ENCODE data around the gene NPIPB2. TPM values are rescaled to one million over a fixed set of nuclear protein-coding genes. Genes with fewer than 3 reads are reported as not detected.

The NPIPB2 gene
- total RNA-seq, 1 experiment from 2014 or later: 12.5 TPM

- Histone ChIP-seq H4K20me1 (ENCODE audit: control insufficient read depth, insufficient read depth, insufficient read length) (no peaks in the 10 kb centered on the region), H2BK20ac (ENCODE audit: low read depth, low read length, poor library complexity, severe bottlenecking) (no peak overlapping the region), H3K4me2 (ENCODE audit: insufficient read depth, insufficient read length, low read length) (no peak overlapping the region), H2BK12ac (ENCODE audit: insufficient read length, low read depth, low read length) (no peak overlapping the region), H3K14ac (ENCODE audit: insufficient read depth, low read length) (no peak overlapping the region), H3K27me3 (ENCODE audit: insufficient read depth, low read length) (no peaks in the 10 kb centered on the region), H3K27ac (ENCODE audit: insufficient read length, low read depth, low read length) (no peak overlapping the region), H3K23ac (ENCODE audit: insufficient read length, low read depth, low read length) (no peak overlapping the region), H3K9me3 (ENCODE audit: control insufficient read depth, low read depth, low read length) (no peaks in the 10 kb centered on the region), H4K8ac (replicated peaks; ENCODE audit: insufficient read length, low read depth, low read length) (no peak overlapping the region), H4K5ac (ENCODE audit: insufficient read length, low read depth, low read length) (no peak overlapping the region), H3K9ac (ENCODE audit: extremely low read depth, insufficient read length, low read length) (no peak overlapping the region), H3K56ac (ENCODE audit: insufficient read length, low read depth, low read length) (no peak overlapping the region), H3K79me1 (ENCODE audit: insufficient read depth, low read depth, low read length, poor library complexity, severe bottlenecking) (peaks cover 3% of the 10 kb centered on the region), H3K4ac (ENCODE audit: low read depth, low read length) (no peak overlapping the region), H2BK120ac (ENCODE audit: low read depth, low read length, poor library complexity, severe bottlenecking) (no peak overlapping the region), H2AK5ac (ENCODE audit: insufficient read length, low read length) (no peak overlapping the region), H3T11ph (ENCODE audit: low read length) (no peak overlapping the region), H3K18ac (ENCODE audit: insufficient read length, low read depth, low read length) (no peak overlapping the region), H3K79me2 (ENCODE audit: insufficient read depth, low read length) (no peaks in the 10 kb centered on the region), H4K91ac (ENCODE audit: insufficient read length, low read depth, low read length) (no peak overlapping the region), H3K23me2 (ENCODE audit: insufficient read length, low read depth, low read length, poor library complexity, severe bottlenecking) (no peaks in the 10 kb centered on the region), H2BK5ac (ENCODE audit: insufficient read length, low read length) (no peak overlapping the region), H3K4me1 (ENCODE audit: insufficient read depth, low read length) (no peaks in the 10 kb centered on the region), H2BK15ac (ENCODE audit: low read depth, low read length) (no peak overlapping the region), H2AFZ (ENCODE audit: low read length) (no peak overlapping the region)
- WGBS (ENCODE audit: extremely low coverage, insufficient read length, low lambda C conversion rate): no CpG with 5 or more reads among the region's 5 CpGs
- Mint-ChIP-seq H3K4me1 (no peaks in the 10 kb centered on the region), H3K27me3 (ENCODE audit: low read depth) (no peaks in the 10 kb centered on the region), H3K9me3 (no peaks in the 10 kb centered on the region), H3K27ac (no peak overlapping the region), H3K4me3 (no peak overlapping the region), H3K36me3 (ENCODE audit: insufficient read depth in 1 of 3, low read depth in 3 of 3) (peaks cover 28 to 80% (median 64%) of the 10 kb centered on the region in 3 experiments)
- DNase-seq: no peak
- TF ChIP-seq CTCF (conservative IDR thresholded peaks at IDR 0.05): no peak
These were observed 51.4 kb downstream of the NPIPB2 start for GRCh38 chr16:11890231-11890965.
